Stimulated activated CD4-positive, alpha-beta T cell treated with anti-CD3 and anti-CD28 coated beads, Interleukin-1b, Interleukin-23, amount 100 ng/mL, for 4 hours (primary cell): ENCODE measurements around the gene COL9A3.
A peak's percentile ranks its signal among the peaks of the same experiment; 100 is the strongest.

Experiments used
- DNase-seq, 2 donors: peaks; one replicate each; pipeline ENCODE4 v3.0.0-alpha.2; 2020; ENCODE audit warnings: low read depth in 2 of 2

The COL9A3 gene

GRCh38 chr20:62816884-62817873, at the start of gene COL9A3:
Gene COL9A3, plus strand, starts transcription at chr20:62817050. Its CDS starts 15 bp downstream, at chr20:62817065.
- no peak for DNase-seq

GRCh38 chr20:62768234-62768546, 48.7 kb upstream of the COL9A3 start:
- no peak for DNase-seq

GRCh38 chr20:62768551-62769287, 48.1 kb upstream of the COL9A3 start:
- DNase-seq, result no peak

GRCh38 chr20:62769346-62770071, 47.3 kb upstream of the COL9A3 start:
- no peak for DNase-seq

GRCh38 chr20:62770111-62770910, 46.5 kb upstream of the COL9A3 start:
- DNase-seq, result no peak

GRCh38 chr20:62770916-62771315, 45.9 kb upstream of the COL9A3 start:
- no peak for DNase-seq

GRCh38 chr20:62771396-62772102, 45.3 kb upstream of the COL9A3 start:
- no peak for DNase-seq

GRCh38 chr20:62772103-62772611, 44.7 kb upstream of the COL9A3 start:
- DNase-seq, result no peak

GRCh38 chr20:62772619-62772989, 44.2 kb upstream of the COL9A3 start:
- no peak for DNase-seq

GRCh38 chr20:62772990-62773844, 43.6 kb upstream of the COL9A3 start:
- no peak for DNase-seq

GRCh38 chr20:62773845-62774714, 42.8 kb upstream of the COL9A3 start:
- DNase-seq, result no peak

- DNase-seq, result no peak
These were observed 42.1 kb upstream of the COL9A3 start for GRCh38 chr20:62774762-62775161.

- no peak for DNase-seq
These were observed 41.6 kb upstream of the COL9A3 start for GRCh38 chr20:62775206-62775605.

GRCh38 chr20:62776035-62776691, 40.7 kb upstream of the COL9A3 start:
- DNase-seq, result no peak

- DNase-seq, result peak; percentile 46 to 49
These were observed 39.9 kb upstream of the COL9A3 start for GRCh38 chr20:62776692-62777527.

GRCh38 chr20:62777528-62777830, 39.4 kb upstream of the COL9A3 start:
- DNase-seq, result no peak

GRCh38 chr20:62778058-62778457, 38.8 kb upstream of the COL9A3 start:
- no peak for DNase-seq
